Stimulated activated CD4-positive, alpha-beta T cell treated with anti-CD3 and anti-CD28 coated beads, Interleukin-2, amount 100 ng/mL, for 48 hours (primary cell): ENCODE measurements around the gene FCHSD2.

Source experiments
- DNase-seq, 2 donors: peaks; one replicate each; pipeline ENCODE4 v3.0.0-alpha.2; 2020

FCHSD2 gene

GRCh38 chr11:72962084-72962483 is 180.0 kb downstream of the FCHSD2 start:
- DNase-seq, result no peak

GRCh38 chr11:72959998-72960731 is 182.0 kb downstream of the FCHSD2 start:
- no peak for DNase-seq

GRCh38 chr11:72958791-72959190 is 183.3 kb downstream of the FCHSD2 start:
- no peak for DNase-seq

GRCh38 chr11:72955466-72955865 is 186.7 kb downstream of the FCHSD2 start:
- no peak for DNase-seq

GRCh38 chr11:72954860-72955259 is 187.3 kb downstream of the FCHSD2 start:
- DNase-seq, result no peak

GRCh38 chr11:72953637-72954036 is 188.5 kb downstream of the FCHSD2 start:
- DNase-seq, result no peak

GRCh38 chr11:72951888-72952287 is 190.2 kb downstream of the FCHSD2 start:
- no peak for DNase-seq

GRCh38 chr11:72951193-72951592 is 190.9 kb downstream of the FCHSD2 start:
- no peak for DNase-seq

GRCh38 chr11:72950685-72951084 is 191.4 kb downstream of the FCHSD2 start:
- no peak for DNase-seq

GRCh38 chr11:72947229-72947628 is 194.9 kb downstream of the FCHSD2 start:
- DNase-seq, result no peak

GRCh38 chr11:72943664-72944063 is 198.5 kb downstream of the FCHSD2 start:
- DNase-seq, result no peak

- DNase-seq, result no peak
Observed at GRCh38 chr11:72940417-72940816, 201.7 kb downstream of the FCHSD2 start.

GRCh38 chr11:72939031-72939430 is 203.1 kb downstream of the FCHSD2 start:
- no peak for DNase-seq

- no peak for DNase-seq
Observed at GRCh38 chr11:72937439-72937838, 204.7 kb downstream of the FCHSD2 start.

- no peak for DNase-seq
Observed at GRCh38 chr11:72935700-72936099, 206.4 kb downstream of the FCHSD2 start.

- DNase-seq, result no peak
Observed at GRCh38 chr11:72932132-72932570, 210.0 kb downstream of the FCHSD2 start.

- DNase-seq, result no peak
Observed at GRCh38 chr11:72930008-72930407, 212.1 kb downstream of the FCHSD2 start.

GRCh38 chr11:72929256-72929655 is 212.9 kb downstream of the FCHSD2 start:
- no peak for DNase-seq

- no peak for DNase-seq
Observed at GRCh38 chr11:72927380-72927779, 214.7 kb downstream of the FCHSD2 start.

GRCh38 chr11:72926076-72926475 is 216.0 kb downstream of the FCHSD2 start:
- DNase-seq, result no peak

- DNase-seq, result no peak
Observed at GRCh38 chr11:72925656-72926055, 216.5 kb downstream of the FCHSD2 start.

GRCh38 chr11:72924568-72925190 is 217.4 kb downstream of the FCHSD2 start:
- DNase-seq, result no peak

GRCh38 chr11:72921028-72921716 is 220.9 kb downstream of the FCHSD2 start:
- no peak for DNase-seq

GRCh38 chr11:72920001-72920400 is 222.1 kb downstream of the FCHSD2 start:
- no peak for DNase-seq
